ENCODE data around the gene NFIX. TPM values are rescaled to one million over a fixed set of nuclear protein-coding genes. Genes with fewer than 3 reads are reported as not detected.
A peak's percentile ranks its signal among the peaks of the same experiment; 100 is the strongest.

The NFIX gene
- polyA plus RNA-seq, 3 donors = 0.25 to 3.7 (median 0.90) TPM

DNA sequence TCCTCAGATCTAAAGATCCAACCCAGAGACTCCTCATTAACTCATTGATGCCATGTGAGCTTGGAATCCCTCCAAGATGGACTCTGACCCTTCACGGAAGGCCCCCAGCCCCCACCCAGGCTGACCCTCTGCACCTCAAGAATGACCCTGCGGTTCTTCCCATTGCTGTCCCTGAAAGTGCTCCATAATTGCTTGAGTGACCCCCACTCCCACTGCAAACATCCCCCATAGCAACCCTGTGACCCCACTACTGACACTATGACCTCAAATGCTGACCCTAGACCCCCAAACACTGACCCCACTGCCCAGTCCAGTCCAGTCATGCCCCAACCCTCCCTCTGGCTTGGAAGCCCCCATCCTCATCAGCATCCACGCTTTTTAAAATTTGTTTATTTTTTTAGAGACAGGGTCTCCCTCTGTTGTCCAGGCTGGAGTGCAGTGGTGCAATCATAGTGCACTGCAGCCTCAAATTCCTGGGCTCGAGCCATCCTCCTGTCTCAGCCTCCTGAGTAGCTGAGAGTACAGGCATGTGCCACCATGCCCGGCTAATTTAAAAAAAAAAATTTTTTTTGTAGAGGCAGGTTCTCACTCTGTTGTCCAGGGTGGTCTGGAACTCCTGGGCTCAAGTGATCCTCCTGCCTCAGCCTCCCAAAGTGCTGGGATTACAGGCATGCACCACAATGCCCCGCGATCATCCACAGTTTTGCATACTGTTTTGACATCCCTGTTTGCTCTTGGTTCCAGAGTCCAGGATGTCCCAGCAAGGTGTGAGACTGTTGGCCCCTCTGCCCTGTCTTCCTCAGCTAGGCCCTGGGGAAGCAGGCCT lies 106.5 kb downstream of the NFIX start:
- intact Hi-C loops (cut with micrococcal nuclease) = loop anchor here (5.0 kb wide), 1 partner anchor 50 kb away; the partner anchor contains the start of genes IER2 (in 2 of the 2) and STX10 (in 2 of the 2)
- Histone ChIP-seq H3K27ac (ENCODE audit: low read depth in 1 of 2, low read length in 2 of 2) (peak overlapping the region; percentile 90 to 98), H3K79me2 (ENCODE audit: insufficient read depth, low read length) (peaks cover 79% of the 10 kb centered on the region), H3K27me3 (ENCODE audit: control insufficient read depth in 2 of 2, insufficient read depth in 2 of 2, low read length in 2 of 2) (no peaks in the 10 kb centered on the region), H3K4me1 (ENCODE audit: control insufficient read depth in 1 of 2, insufficient read depth in 2 of 2, low read length in 2 of 2) (peaks cover 65 to 85% of the 10 kb centered on the region in 2 donors), H3K9me3 (replicated peaks in 1 of 2; ENCODE audit: control insufficient read depth in 1 of 2, insufficient read depth in 1 of 2, low read length in 2 of 2) (no peaks in the 10 kb centered on the region), H4K20me1 (ENCODE audit: insufficient read depth, low read length) (peaks cover 27% of the 10 kb centered on the region), H3K9ac (ENCODE audit: insufficient read depth, low read length, poor library complexity, severe bottlenecking) (peak overlapping the region; percentile 86), H2AFZ (ENCODE audit: insufficient read depth, low read depth, low read length, poor library complexity, severe bottlenecking) (no peak overlapping the region), H3K36me3 (replicated peaks in 1 of 2; ENCODE audit: control insufficient read depth in 1 of 2, insufficient read depth in 2 of 2, low read length in 2 of 2) (peaks cover 3 to 11% of the 10 kb centered on the region in 2 donors), H3K4me3 (replicated peaks in 1 of 3; ENCODE audit: low read depth in 2 of 3, low read length in 3 of 3) (peak overlapping the region; percentile 51 to 92 (median 84)), H3K4me2 (replicated peaks; ENCODE audit: extremely low read depth, low read length, poor library complexity, severe bottlenecking) (peak overlapping the region; percentile 100)
- WGBS (ENCODE audit: insufficient coverage) = 1% methylated on average over 6 of the region's 7 CpGs
- DNase-seq = no peak
- H3K4me3 Mint-ChIP-seq = peak overlapping the region; percentile 87 to 97
- peaks cover 59% of the 10 kb centered on the region for H3K4me1 Mint-ChIP-seq
- peaks cover 0 to 1% (median 1%) of the 10 kb centered on the region in 3 donors for H3K27me3 Mint-ChIP-seq (ENCODE audit: low read depth in 3 of 3)
- H3K9me3 Mint-ChIP-seq = no peaks in the 10 kb centered on the region
- H3K27ac Mint-ChIP-seq = peak overlapping the region; percentile 90 to 93 (median 92)
- TF ChIP-seq, protein P1, sequence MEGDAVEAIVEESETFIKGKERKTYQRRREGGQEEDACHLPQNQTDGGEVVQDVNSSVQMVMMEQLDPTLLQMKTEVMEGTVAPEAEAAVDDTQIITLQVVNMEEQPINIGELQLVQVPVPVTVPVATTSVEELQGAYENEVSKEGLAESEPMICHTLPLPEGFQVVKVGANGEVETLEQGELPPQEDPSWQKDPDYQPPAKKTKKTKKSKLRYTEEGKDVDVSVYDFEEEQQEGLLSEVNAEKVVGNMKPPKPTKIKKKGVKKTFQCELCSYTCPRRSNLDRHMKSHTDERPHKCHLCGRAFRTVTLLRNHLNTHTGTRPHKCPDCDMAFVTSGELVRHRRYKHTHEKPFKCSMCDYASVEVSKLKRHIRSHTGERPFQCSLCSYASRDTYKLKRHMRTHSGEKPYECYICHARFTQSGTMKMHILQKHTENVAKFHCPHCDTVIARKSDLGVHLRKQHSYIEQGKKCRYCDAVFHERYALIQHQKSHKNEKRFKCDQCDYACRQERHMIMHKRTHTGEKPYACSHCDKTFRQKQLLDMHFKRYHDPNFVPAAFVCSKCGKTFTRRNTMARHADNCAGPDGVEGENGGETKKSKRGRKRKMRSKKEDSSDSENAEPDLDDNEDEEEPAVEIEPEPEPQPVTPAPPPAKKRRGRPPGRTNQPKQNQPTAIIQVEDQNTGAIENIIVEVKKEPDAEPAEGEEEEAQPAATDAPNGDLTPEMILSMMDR (IDR thresholded peaks at IDR 0.05) = peak; percentile 10
- peaks cover 7 to 9% of the 10 kb centered on the region in 2 donors for H3K36me3 Mint-ChIP-seq

DNA sequence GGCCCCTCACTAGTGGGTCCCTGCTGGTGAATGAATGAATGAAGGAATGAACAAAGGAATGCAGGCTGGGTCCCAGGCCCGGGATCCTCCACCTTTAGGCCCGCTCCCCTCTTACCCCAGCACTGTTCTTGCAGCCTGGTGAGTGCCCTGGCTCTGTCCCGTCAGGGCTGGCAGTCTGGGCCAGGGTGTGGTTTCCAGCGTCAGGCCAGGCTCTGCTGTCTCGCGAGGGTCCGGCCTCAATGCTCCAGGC lies 107.1 kb downstream of the NFIX start:
- Histone ChIP-seq H2AFZ (ENCODE audit: insufficient read depth, low read depth, low read length, poor library complexity, severe bottlenecking) (peak overlapping the region; percentile 91), H4K20me1 (ENCODE audit: insufficient read depth, low read length) (peaks cover 27% of the 10 kb centered on the region), H3K4me3 (replicated peaks in 1 of 3; ENCODE audit: low read depth in 2 of 3, low read length in 3 of 3) (peak overlapping the region; percentile 51 to 92 (median 84)), H3K9ac (ENCODE audit: insufficient read depth, low read length, poor library complexity, severe bottlenecking) (peak overlapping the region; percentile 86), H3K4me2 (replicated peaks; ENCODE audit: extremely low read depth, low read length, poor library complexity, severe bottlenecking) (peak overlapping the region; percentile 100), H3K27me3 (ENCODE audit: control insufficient read depth in 2 of 2, insufficient read depth in 2 of 2, low read length in 2 of 2) (no peaks in the 10 kb centered on the region), H3K9me3 (replicated peaks in 1 of 2; ENCODE audit: control insufficient read depth in 1 of 2, insufficient read depth in 1 of 2, low read length in 2 of 2) (no peaks in the 10 kb centered on the region), H3K27ac (ENCODE audit: low read depth in 1 of 2, low read length in 2 of 2) (peak overlapping the region; percentile 90 to 98), H3K4me1 (ENCODE audit: control insufficient read depth in 1 of 2, insufficient read depth in 2 of 2, low read length in 2 of 2) (peaks cover 65 to 80% of the 10 kb centered on the region in 2 donors), H3K79me2 (ENCODE audit: insufficient read depth, low read length) (peaks cover 79% of the 10 kb centered on the region), H3K36me3 (replicated peaks in 1 of 2; ENCODE audit: control insufficient read depth in 1 of 2, insufficient read depth in 2 of 2, low read length in 2 of 2) (peaks cover 4 to 12% of the 10 kb centered on the region in 2 donors)
- WGBS (ENCODE audit: insufficient coverage) = under 1% methylated on average over 7 of the region's 7 CpGs
- DNase-seq = no peak
- intact Hi-C loops (cut with micrococcal nuclease) = loop anchor here (5.0 kb wide), 1 partner anchor 50 kb away; the partner anchor contains the start of genes IER2 (in 2 of the 2) and STX10 (in 2 of the 2)
- peaks cover 0 to 1% (median 1%) of the 10 kb centered on the region in 3 donors for H3K27me3 Mint-ChIP-seq (ENCODE audit: low read depth in 3 of 3)
- H3K27ac Mint-ChIP-seq = peak overlapping the region; percentile 89 to 93 (median 92)
- H3K4me3 Mint-ChIP-seq = peak overlapping the region; percentile 87 to 97
- H3K36me3 Mint-ChIP-seq = peaks cover 8 to 12% of the 10 kb centered on the region in 2 donors
- no peaks in the 10 kb centered on the region for H3K9me3 Mint-ChIP-seq
- H3K4me1 Mint-ChIP-seq = peaks cover 55% of the 10 kb centered on the region
- TF ChIP-seq, protein P1 (IDR thresholded peaks at IDR 0.05) = no peak
